Keratinocyte (primary cell): Measurements from ENCODE around the gene PPP4C. TPM values are rescaled to one million over a fixed set of nuclear protein-coding genes. Genes with fewer than 3 reads are reported as not detected.

ENCODE experiments used
- DNase-seq: peaks from one replicate; pipeline ENCODE4 v3.0.0-alpha.2; 2011; ENCODE audit warnings: low read depth, missing footprints, low spot score
- FAIRE-seq: peaks from 2 replicates; lab custom pipeline; 2011; peaks lifted over from hg19 to GRCh38; lab: Jason Lieb, UNC
- H2AFZ ChIP-seq: 2 replicates; pipeline ENCODE4 v1.6.0; 2012; ENCODE audit warnings: low read length, control low read depth, inconsistent platforms; ENCODE audit not compliant: control insufficient read depth
- H3K27ac ChIP-seq: 2 replicates; pipeline ENCODE4 v1.5.1; 2011; ENCODE audit warnings: low read length; ENCODE audit not compliant: control insufficient read depth, insufficient read depth
- H3K27me3 ChIP-seq: 3 replicates; pipeline ENCODE4 v1.6.0; 2011; ENCODE audit warnings: low read length; ENCODE audit not compliant: control insufficient read depth, insufficient read depth; ENCODE audit errors: extremely low read depth
- H3K36me3 ChIP-seq, 2 experiments: 2 replicates in 1 of 2; 3 replicates in 1 of 2; pipeline ENCODE4 v1.5.1; 2011; ENCODE audit warnings: low read length in 2 of 2, mild to moderate bottlenecking in 1 of 2; ENCODE audit not compliant: control insufficient read depth in 2 of 2, insufficient read depth in 2 of 2; ENCODE audit errors: extremely low read depth in 1 of 2
- H3K4me1 ChIP-seq: 3 replicates; pipeline ENCODE4 v1.5.1; 2011; ENCODE audit warnings: low read length; ENCODE audit not compliant: control insufficient read depth, insufficient read depth; ENCODE audit errors: extremely low read depth
- H3K4me2 ChIP-seq: 3 replicates; pipeline ENCODE4 v1.6.0; 2011; ENCODE audit warnings: low read depth, low read length; ENCODE audit not compliant: control insufficient read depth, insufficient read depth; ENCODE audit errors: extremely low read depth
- H3K4me3 ChIP-seq, 3 experiments: fragments of 200-600 bp in 1 of 3; sonication (generic) in 1 of 3; 2 replicates in 2 of 3; 3 replicates in 1 of 3; pipeline ENCODE4 v1.5.1; 2011 to 2016; ENCODE audit warnings: low read length in 3 of 3, mild to moderate bottlenecking in 3 of 3, control low read depth in 2 of 3, inconsistent platforms in 1 of 3, low read depth in 1 of 3, mixed read lengths in 1 of 3, mixed run types in 1 of 3, moderate library complexity in 1 of 3; ENCODE audit not compliant: control insufficient read depth in 2 of 3, insufficient read depth in 2 of 3; ENCODE audit errors: extremely low read depth in 1 of 3
- H3K79me2 ChIP-seq: 2 replicates; pipeline ENCODE4 v1.6.0; 2012; ENCODE audit warnings: low read length; ENCODE audit not compliant: control insufficient read depth, insufficient read depth
- H3K9ac ChIP-seq: 3 replicates; pipeline ENCODE4 v1.6.0; 2011; ENCODE audit warnings: low read length; ENCODE audit not compliant: control insufficient read depth, insufficient read depth; ENCODE audit errors: extremely low read depth
- H3K9me1 ChIP-seq: 3 replicates; pipeline ENCODE4 v1.6.0; 2011; ENCODE audit warnings: low read length; ENCODE audit not compliant: control insufficient read depth, insufficient read depth; ENCODE audit errors: extremely low read depth
- H3K9me3 ChIP-seq: 2 replicates; pipeline ENCODE4 v1.5.1; 2012; ENCODE audit warnings: low read depth, low read length; ENCODE audit not compliant: control insufficient read depth
- H4K20me1 ChIP-seq: 3 replicates; pipeline ENCODE4 v1.6.0; 2011; ENCODE audit warnings: low read length; ENCODE audit not compliant: control insufficient read depth, insufficient read depth; ENCODE audit errors: extremely low read depth
- CTCF ChIP-seq, 3 experiments: IDR thresholded peaks in 1 of 3; conservative IDR thresholded peaks in 1 of 3; optimal IDR thresholded peaks in 1 of 3; 2 replicates in 2 of 3; 3 replicates in 1 of 3; pipeline versions ENCODE3 to v1.5.1; 2011; ENCODE audit warnings: low read length in 3 of 3, mild to moderate bottlenecking in 3 of 3, moderate library complexity in 2 of 3, control low read depth in 1 of 3, inconsistent platforms in 1 of 3; ENCODE audit not compliant: insufficient read depth in 2 of 3; ENCODE audit errors: extremely low read depth in 1 of 3
- EZH2 ChIP-seq: IDR thresholded peaks from one replicate; pipeline ENCODE4 v1.6.1; 2012; ENCODE audit warnings: inconsistent platforms, mild to moderate bottlenecking, low read length, moderate library complexity
- dilution Hi-C: fragments of 300-500 bp; cut with MboI; formaldehyde crosslinking; loops from one replicate; pipeline ENCODE4 v1.7.0; 2020; ENCODE audit warnings: low sequenced_read_pairs; ENCODE audit not compliant: extremely low pct_ligation_motif_present
- polyA plus RNA-seq, 5 experiments: library from polyadenylated mRNA; depleted of rRNA in 3 of 5; stranded (reverse) in 3 of 5; stranded (forward) in 1 of 5; unstranded in 1 of 5; fragments of >200 nt; gene quantifications; 1 replicate in 1 of 5; 2 replicates in 3 of 5; 3 replicates in 1 of 5; pipeline versions ENCODE4 v1.2.1 to v1.2.3, GENCODE V29; 2011 to 2012; ENCODE audit warnings: missing spikeins in 2 of 5, low read depth in 1 of 5, low replicate concordance in 1 of 5

The PPP4C gene
- polyA plus RNA-seq, 1 donor (not counting 4 experiments of a cell fraction or from before 2014, with no cell fraction given): 124 TPM

GRCh38 chr16:30041841-30042240 is 34.0 kb upstream of the PPP4C start:
- no peak overlapping the region for H2AFZ ChIP-seq
- H4K20me1 ChIP-seq: no peaks in the 10 kb centered on the region
- H3K4me1 ChIP-seq: no peaks in the 10 kb centered on the region
- no peak overlapping the region for H3K4me3 ChIP-seq
- H3K9me3 ChIP-seq: no peaks in the 10 kb centered on the region
- no peaks in the 10 kb centered on the region for H3K9me1 ChIP-seq
- peak in 2 of 3 experiments; percentile 21 to 35 for TF ChIP-seq CTCF (optimal IDR thresholded peaks at IDR 0.05 in 1 of 3, IDR thresholded peaks at IDR 0.05 in 1 of 3, conservative IDR thresholded peaks at IDR 0.05 in 1 of 3; ENCODE audit: extremely low read depth in 1 of 3, insufficient read depth in 2 of 3, low read length in 3 of 3)
- no peak for TF ChIP-seq EZH2
- no peak overlapping the region for H3K4me2 ChIP-seq
- no peak overlapping the region for H3K27ac ChIP-seq
- no peak for FAIRE-seq
- no peaks in the 10 kb centered on the region for H3K79me2 ChIP-seq
- no peaks in the 10 kb centered on the region for H3K36me3 ChIP-seq
- no peaks in the 10 kb centered on the region for H3K27me3 ChIP-seq
- H3K9ac ChIP-seq: no peak overlapping the region
- dilution Hi-C loops: no loop called here
- DNase-seq: no peak

- H4K20me1 ChIP-seq: no peaks in the 10 kb centered on the region
- no peaks in the 10 kb centered on the region for H3K9me1 ChIP-seq
- peaks cover 3% of the 10 kb centered on the region for H3K4me1 ChIP-seq
- no peak overlapping the region for H3K4me2 ChIP-seq
- H3K9me3 ChIP-seq: no peaks in the 10 kb centered on the region
- TF ChIP-seq EZH2: no peak
- TF ChIP-seq CTCF (optimal IDR thresholded peaks at IDR 0.05 in 1 of 3, IDR thresholded peaks at IDR 0.05 in 1 of 3, conservative IDR thresholded peaks at IDR 0.05 in 1 of 3; ENCODE audit: extremely low read depth in 1 of 3, insufficient read depth in 2 of 3, low read length in 3 of 3): no peak
- H3K36me3 ChIP-seq: no peaks in the 10 kb centered on the region
- H3K27ac ChIP-seq: no peak overlapping the region
- no peak overlapping the region for H2AFZ ChIP-seq
- H3K9ac ChIP-seq: no peak overlapping the region
- H3K79me2 ChIP-seq: no peaks in the 10 kb centered on the region
- H3K27me3 ChIP-seq: no peaks in the 10 kb centered on the region
- no peak overlapping the region for H3K4me3 ChIP-seq
- DNase-seq: no peak
- dilution Hi-C loops: no loop called here
- no peak for FAIRE-seq
Observed at GRCh38 chr16:30046178-30046577, 29.6 kb upstream of the PPP4C start.
